GM12892 (cell line): ENCODE results near the gene TUBA1B.

ENCODE experiments used
- POLR2A ChIP-seq: IDR thresholded peaks from 2 replicates; pipeline ENCODE4 v1.6.1; 2011; ENCODE audit warnings: low read depth, low read length, control low read depth
- POLR2AphosphoS5 ChIP-seq: IDR thresholded peaks from 2 replicates; pipeline ENCODE4 v1.6.1; 2011; ENCODE audit warnings: low read depth, low read length, control low read depth
- TAF1 ChIP-seq: IDR thresholded peaks from 2 replicates; pipeline ENCODE4 v1.6.1; 2011; ENCODE audit warnings: low read depth, mild to moderate bottlenecking, control low read depth, low read length, borderline replicate concordance

GRCh38 chr12:49109641-49110463 is 21.3 kb downstream of the TUBA1B start:
- no peak for TF ChIP-seq POLR2AphosphoS5
- no peak for TF ChIP-seq TAF1
- TF ChIP-seq POLR2A: no peak
